ENCODE results near the gene TM7SF2.

- TF ChIP-seq CTCF (IDR thresholded peaks at IDR 0.05) (no peak), EZH2 (IDR thresholded peaks at IDR 0.05; ENCODE audit: borderline replicate concordance, insufficient read depth, low read depth, low read length, poor library complexity, severe bottlenecking) (no peak)
Observed at GRCh38 chr11:65124480-65125196, 13.0 kb downstream of the TM7SF2 start.
